Effector memory CD4-positive, alpha-beta T cell (primary cell): ENCODE data around the gene ZNF605.
A peak's percentile ranks its signal among the peaks of the same experiment; 100 is the strongest.
"Not testable (repeated sequence)": the region's sequence is repeated elsewhere in the genome, so short reads cannot be mapped to it uniquely, and the experiment has no call there.

ENCODE experiments used
- DNase-seq, 3 donors: peaks; one replicate each; pipeline ENCODE4 v3.0.0-alpha.2; 2020
- H3K27ac ChIP-seq: 2 replicates; pipeline ENCODE4 v1.7.0; 2013; ENCODE audit warnings: mild to moderate bottlenecking, low read length, moderate library complexity; ENCODE audit not compliant: insufficient read depth, poor library complexity, severe bottlenecking
- H3K27me3 ChIP-seq: replicated peaks from 2 replicates; pipeline ENCODE4 v1.7.0; 2013; ENCODE audit warnings: mild to moderate bottlenecking, low read length; ENCODE audit not compliant: insufficient read depth, control insufficient read depth, poor library complexity, severe bottlenecking
- H3K36me3 ChIP-seq: 2 replicates; pipeline ENCODE4 v1.7.0; 2013; ENCODE audit warnings: mild to moderate bottlenecking, low read length, moderate library complexity; ENCODE audit not compliant: control insufficient read depth, insufficient read depth
- H3K4me1 ChIP-seq: 2 replicates; pipeline ENCODE4 v1.7.0; 2013; ENCODE audit warnings: low read length, mild to moderate bottlenecking; ENCODE audit not compliant: control insufficient read depth, insufficient read depth, poor library complexity, severe bottlenecking
- H3K4me3 ChIP-seq: 2 replicates; pipeline ENCODE4 v1.7.0; 2013; ENCODE audit warnings: low read length, low read depth, mild to moderate bottlenecking; ENCODE audit not compliant: insufficient read depth, poor library complexity, severe bottlenecking
- H3K9me3 ChIP-seq: 2 replicates; pipeline ENCODE4 v1.7.0; 2013; ENCODE audit warnings: mild to moderate bottlenecking, low read length, moderate library complexity; ENCODE audit not compliant: control insufficient read depth

Gene ZNF605

GRCh38 chr12:132908145-132909029, 47.7 kb downstream of the ZNF605 start:
- H3K36me3 ChIP-seq: no peaks in the 10 kb centered on the region
- H3K9me3 ChIP-seq: no peaks in the 10 kb centered on the region
- H3K27ac ChIP-seq: peak overlapping the region; percentile 89
- peak; percentile 90 to 97 (median 91) for DNase-seq
- peaks cover 10% of the 10 kb centered on the region for H3K4me1 ChIP-seq
- no peaks in the 10 kb centered on the region for H3K27me3 ChIP-seq
- H3K4me3 ChIP-seq: peak overlapping the region; percentile 82

DNA sequence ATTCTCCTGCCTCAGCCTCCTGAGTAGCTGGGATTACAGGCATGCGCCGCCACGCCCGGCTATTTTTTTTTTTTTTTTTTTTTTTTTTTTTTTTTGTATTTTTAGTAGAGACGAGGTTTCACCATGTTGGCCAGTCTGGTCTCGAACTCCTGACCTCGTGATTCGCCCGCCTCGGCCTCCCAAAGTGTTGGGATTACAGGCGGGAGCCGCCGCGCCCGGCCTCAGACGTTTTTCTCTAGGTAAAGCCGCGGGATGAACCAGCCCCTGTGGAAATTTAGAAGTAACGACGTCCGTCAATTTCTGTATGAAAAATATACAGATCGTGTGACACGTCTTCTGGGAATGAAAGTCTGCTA, 48.3 kb downstream of the ZNF605 start:
- Histone ChIP-seq H3K4me1 (peaks cover 10% of the 10 kb centered on the region), H3K4me3 (peak overlapping the region; percentile 82), H3K27ac (peak overlapping the region; percentile 89)
- not testable (repeated sequence) for H3K27me3 ChIP-seq, DNase-seq, H3K9me3 ChIP-seq, H3K36me3 ChIP-seq

- Histone ChIP-seq H3K4me1 (peaks cover 10% of the 10 kb centered on the region), H3K27me3 (no peaks in the 10 kb centered on the region), H3K4me3 (no peak overlapping the region), H3K36me3 (no peaks in the 10 kb centered on the region), H3K9me3 (no peaks in the 10 kb centered on the region), H3K27ac (no peak overlapping the region)
- no peak for DNase-seq
These were observed 48.9 kb downstream of the ZNF605 start for GRCh38 chr12:132907216-132907615.

DNA sequence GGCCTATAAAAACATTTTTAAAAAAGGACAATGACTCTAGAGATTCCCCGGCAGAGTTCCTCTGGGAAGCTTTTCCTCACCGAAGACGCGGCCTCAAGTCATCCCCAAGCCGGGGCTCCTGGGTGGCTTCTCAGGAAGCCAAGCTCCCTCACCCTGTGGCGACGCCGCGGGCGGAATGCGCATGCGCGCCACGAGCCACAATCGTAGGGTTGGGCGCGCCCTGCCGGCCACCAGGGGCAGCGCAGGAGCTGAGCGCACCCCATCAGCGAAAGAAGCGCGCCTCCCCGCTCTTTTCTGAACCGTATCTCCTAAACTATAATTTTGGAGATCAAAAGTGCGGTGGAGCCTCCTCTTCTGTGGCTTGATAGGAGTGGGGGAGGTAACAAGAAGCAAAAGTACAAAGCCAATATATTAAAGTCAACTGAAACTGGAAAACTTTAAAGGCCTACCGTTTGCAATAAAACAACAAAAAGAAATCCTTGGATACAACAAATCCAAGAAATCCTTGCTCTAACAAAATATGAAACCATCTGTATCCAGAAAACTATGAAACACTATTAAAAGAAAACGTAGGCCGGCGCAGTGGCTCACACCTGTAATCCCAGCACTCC, 51.3 kb downstream of the ZNF605 start:
- peak; percentile 71 to 84 (median 72) for DNase-seq
- Histone ChIP-seq H3K4me3 (no peak overlapping the region), H3K27ac (no peak overlapping the region), H3K4me1 (peaks cover 10% of the 10 kb centered on the region), H3K27me3 (no peaks in the 10 kb centered on the region), H3K9me3 (no peaks in the 10 kb centered on the region), H3K36me3 (no peaks in the 10 kb centered on the region)

DNA sequence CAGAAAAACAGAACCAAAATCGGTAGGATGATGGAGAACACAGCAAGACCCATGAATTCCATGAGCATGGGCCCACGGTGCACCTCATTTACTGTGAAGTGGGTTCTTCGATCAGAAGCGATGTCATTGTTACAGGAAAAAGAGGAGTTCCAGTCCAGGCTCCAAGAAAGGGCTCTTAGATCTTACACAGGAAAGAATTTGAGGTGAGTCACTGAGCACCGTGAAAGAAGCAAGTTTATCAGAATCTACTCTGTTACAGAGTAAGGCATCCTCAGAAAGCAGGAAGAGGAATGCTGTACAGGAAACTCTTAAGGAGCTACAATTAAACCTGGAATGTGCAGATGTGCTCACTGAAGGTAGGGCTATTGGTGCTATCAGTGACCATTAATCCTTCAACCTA, 57.1 kb downstream of the ZNF605 start:
- no peaks in the 10 kb centered on the region for H3K4me1 ChIP-seq
- H3K36me3 ChIP-seq: no peaks in the 10 kb centered on the region
- H3K27ac ChIP-seq: no peak overlapping the region
- DNase-seq: no peak
- no peak overlapping the region for H3K4me3 ChIP-seq
- H3K27me3 ChIP-seq: no peaks in the 10 kb centered on the region
- no peaks in the 10 kb centered on the region for H3K9me3 ChIP-seq

DNA sequence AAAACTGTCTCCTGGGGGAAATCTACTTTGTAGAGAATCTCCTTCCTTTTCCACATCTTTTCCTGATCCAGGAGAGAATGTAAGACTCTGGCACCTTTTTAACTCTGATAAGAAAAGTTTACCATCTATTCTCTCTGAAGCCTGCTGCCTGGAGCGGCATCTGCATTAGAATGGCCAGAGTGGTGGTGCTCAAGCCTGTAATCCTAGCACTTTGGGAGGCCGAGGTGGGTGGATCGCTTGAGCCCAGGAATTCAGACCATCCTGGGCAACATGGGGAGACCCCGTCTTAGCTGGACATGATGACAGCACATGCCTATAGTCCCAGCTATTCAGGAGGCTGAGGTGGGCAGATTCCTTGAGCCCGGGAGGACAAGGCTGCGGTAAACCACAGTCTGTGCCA, 67.3 kb downstream of the ZNF605 start:
- Histone ChIP-seq H3K4me1 (no peaks in the 10 kb centered on the region), H3K4me3 (no peak overlapping the region), H3K27ac (peak overlapping the region; percentile 97)

DNA sequence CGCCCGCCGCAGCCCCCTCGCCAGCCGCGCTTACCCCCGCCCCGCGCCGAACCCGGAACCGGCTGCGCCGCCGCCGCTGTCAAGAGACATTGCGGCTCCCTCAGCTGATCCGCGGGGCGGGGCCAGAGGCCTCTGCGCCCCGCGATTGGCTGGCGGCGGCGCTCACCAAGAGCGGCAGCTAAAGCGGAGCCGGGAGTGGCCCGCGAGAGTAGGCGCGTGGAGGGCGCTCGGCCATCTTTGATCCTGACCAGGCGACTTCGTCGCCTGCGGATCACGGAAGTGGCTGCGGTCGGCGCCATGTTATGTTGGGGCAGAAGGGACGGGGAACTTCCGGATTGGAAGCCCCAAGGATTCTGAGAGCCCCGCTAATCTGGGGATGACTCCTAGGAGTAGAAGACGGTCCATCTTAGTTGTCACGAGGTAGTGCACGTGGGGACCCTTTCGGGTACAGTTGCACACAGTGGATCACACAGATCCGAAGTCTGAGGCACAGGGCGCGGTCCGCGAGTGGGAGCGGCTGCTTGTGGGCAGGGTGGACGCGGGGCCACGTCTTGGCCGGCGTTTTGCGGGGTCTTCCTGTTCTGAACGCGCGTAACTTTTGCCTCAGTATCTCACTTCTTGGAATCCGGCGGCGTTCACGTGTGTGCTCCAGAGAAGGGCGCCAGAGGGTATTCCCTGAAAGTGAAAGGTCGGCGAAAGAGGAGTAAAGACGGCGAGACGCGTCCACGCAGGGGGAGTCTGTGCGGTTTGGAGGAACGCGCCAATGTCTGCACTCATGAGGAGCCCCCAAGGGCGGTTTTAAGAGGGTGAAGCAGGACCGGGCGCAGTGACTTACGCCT, 68.4 kb downstream of the ZNF605 start, which contains the start of gene CHFR:
TSS of gene CHFR (minus strand) at position 93 of the 839 bp plus-strand sequence. CDS start 277 bp downstream, outside the sequence.
- H3K36me3 ChIP-seq: peaks cover 8% of the 10 kb centered on the region
- H3K27me3 ChIP-seq: no peaks in the 10 kb centered on the region
- DNase-seq: peak; percentile 92 to 95 (median 92)
- peak within 1 kb of the TSS; percentile 87 for H3K4me3 ChIP-seq
- H3K27ac ChIP-seq: peak within 1 kb of the TSS; percentile 97
- H3K4me1 ChIP-seq: no peaks in the 10 kb centered on the region
- no peaks in the 10 kb centered on the region for H3K9me3 ChIP-seq

More for the DNA sequence above, 67.3 kb downstream of the ZNF605 start:
- no peak for DNase-seq
- peaks cover 5% of the 10 kb centered on the region for H3K36me3 ChIP-seq
- H3K27me3 ChIP-seq: no peaks in the 10 kb centered on the region
- no peaks in the 10 kb centered on the region for H3K9me3 ChIP-seq

DNA sequence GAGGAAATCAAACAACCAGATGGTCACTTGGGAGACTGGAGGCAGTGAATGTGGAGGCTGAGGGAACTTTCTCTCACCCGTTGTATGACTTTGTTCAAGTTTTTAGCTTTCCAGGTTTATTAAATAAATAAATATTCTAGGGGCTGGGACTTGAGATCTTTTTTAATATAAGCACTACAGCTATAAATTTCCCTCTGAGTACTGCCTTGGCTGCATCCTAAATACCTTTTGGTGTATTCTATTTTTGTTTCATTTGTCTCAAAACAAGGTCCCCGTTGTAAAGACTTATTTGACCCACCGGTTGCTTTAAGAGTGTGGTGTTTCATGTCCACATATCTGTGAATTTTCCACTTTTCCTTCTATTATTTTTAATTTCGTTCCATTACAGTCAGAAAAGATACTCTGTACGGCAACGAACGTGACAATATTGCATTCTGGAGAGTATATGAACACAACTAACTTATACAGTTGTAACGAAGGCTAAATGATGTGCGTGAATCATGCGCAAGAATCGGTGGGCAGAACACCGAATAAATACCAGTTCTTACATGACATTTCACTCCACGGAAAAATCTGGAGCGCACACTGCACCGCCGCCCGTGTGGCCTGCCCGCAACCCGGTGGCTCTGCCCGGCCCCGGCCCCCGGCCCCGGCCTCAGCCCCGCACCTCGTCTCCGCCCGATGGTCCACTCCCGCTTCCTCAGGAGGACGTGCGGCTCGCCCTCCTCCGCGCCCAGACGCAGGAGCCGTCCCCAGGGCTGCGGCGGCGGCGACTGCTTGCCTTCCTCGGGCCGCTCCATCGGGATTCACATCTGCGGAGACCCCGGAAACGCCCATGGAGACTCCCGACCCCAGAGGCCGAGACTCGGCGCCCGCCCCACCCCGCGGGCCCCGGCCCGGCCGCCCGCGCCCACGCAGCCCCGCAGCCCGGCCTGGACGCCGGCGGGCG, 69.3 kb downstream of the ZNF605 start:
- H3K4me3 ChIP-seq: peak overlapping the region; percentile 87
- no peaks in the 10 kb centered on the region for H3K27me3 ChIP-seq
- DNase-seq: no peak
- peaks cover 8% of the 10 kb centered on the region for H3K36me3 ChIP-seq
- H3K4me1 ChIP-seq: no peaks in the 10 kb centered on the region
- H3K27ac ChIP-seq: peak overlapping the region; percentile 54
- no peaks in the 10 kb centered on the region for H3K9me3 ChIP-seq

DNA sequence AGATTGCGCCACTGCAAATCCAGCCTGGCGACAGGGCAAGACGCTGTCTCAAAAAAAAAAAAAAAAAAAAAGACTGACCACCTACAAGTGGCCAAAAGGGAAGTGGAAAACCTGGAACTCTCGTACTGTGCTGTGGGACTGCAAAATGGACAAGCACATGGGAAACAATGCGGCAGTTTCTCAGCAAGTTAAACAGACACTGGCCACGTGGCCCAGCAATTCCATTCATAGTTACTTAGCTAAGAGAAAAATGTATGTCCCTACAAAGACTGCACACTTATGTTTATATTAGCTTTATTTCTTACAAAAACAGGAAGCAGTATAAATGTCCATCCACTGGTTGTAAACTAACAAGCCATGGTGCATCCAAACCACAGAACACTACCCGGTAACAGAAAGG, 74.3 kb downstream of the ZNF605 start:
- no peaks in the 10 kb centered on the region for H3K9me3 ChIP-seq
- H3K36me3 ChIP-seq: peaks cover 8% of the 10 kb centered on the region
- no peaks in the 10 kb centered on the region for H3K4me1 ChIP-seq
- H3K27ac ChIP-seq: no peak overlapping the region
- no peak overlapping the region for H3K4me3 ChIP-seq
- no peaks in the 10 kb centered on the region for H3K27me3 ChIP-seq
- no peak for DNase-seq
